ENCODE measurements around the gene CLASRP. TPM values are rescaled to one million over a fixed set of nuclear protein-coding genes. Genes with fewer than 3 reads are reported as not detected.

Gene CLASRP
- total and polyA plus RNA-seq, 2 of the 8 experiments (the other 6 are each of a cell fraction or from before 2014, with no cell fraction given) = 22.3 to 71.7 TPM

- TF ChIP-seq SUZ12 (IDR thresholded peaks at IDR 0.05; ENCODE audit: low read length) (no peak), RAD21 (IDR thresholded peaks at IDR 0.05 in 1 of 2, conservative IDR thresholded peaks at IDR 0.05 in 1 of 2; ENCODE audit: low read depth in 2 of 2, low read length in 2 of 2) (no peak), HDAC6 (IDR thresholded peaks at IDR 0.05; ENCODE audit: low read depth, low read length) (no peak), TAF1 (IDR thresholded peaks at IDR 0.05; ENCODE audit: low read depth, low read length) (peak; percentile 78), RFX5 (IDR thresholded peaks at IDR 0.05; ENCODE audit: borderline replicate concordance, low read depth, low read length) (no peak), KDM1A (IDR thresholded peaks at IDR 0.05; ENCODE audit: borderline replicate concordance, low read length) (no peak), FOSL1 (IDR thresholded peaks at IDR 0.05; ENCODE audit: insufficient read depth, low read depth, low read length) (no peak), CHD7 (IDR thresholded peaks at IDR 0.05; ENCODE audit: insufficient replicate concordance, low read length) (no peak), CBX5 (IDR thresholded peaks at IDR 0.05; ENCODE audit: low read depth, low read length) (no peak)
Measured at GRCh38 chr19:45092747-45093678, 54.2 kb downstream of the CLASRP start, which contains the start of gene PPP1R37 (continued).

All from H1 (cell line).